Caco-2 (cell line): ENCODE measurements around the gene TTYH1. TPM values are rescaled to one million over a fixed set of nuclear protein-coding genes. Genes with fewer than 3 reads are reported as not detected.

ENCODE experiments used
- BruUV-seq: library from RNA; stranded (reverse); fragments of 400-500 nt; replicated peaks from 2 replicates; lab custom pipeline; 2021; lab: Mats Ljungman, UMichigan
- CTCF ChIA-PET: fragments of 300-600 bp; sonication (Branson Sonifier 250); formaldehyde crosslinking; loops from one replicate; lab custom pipeline; 2022; ENCODE audit warnings: antibody characterized with exemption; lab: Charles Lee
- POLR2A ChIA-PET: fragments of 300-600 bp; sonication (Branson Sonifier 250); formaldehyde crosslinking; loops from one replicate; lab custom pipeline; 2022; ENCODE audit warnings: antibody characterized with exemption; lab: Charles Lee
- DNase-seq, 2 experiments: peaks; one replicate each; pipeline versions ENCODE4 v3.0.0 to v3.0.0-alpha.2; 2020 to 2022
- H3K27me3 ChIP-seq: replicated peaks from 2 replicates; pipeline ENCODE4 v1.6.0; 2011; ENCODE audit warnings: low read length; ENCODE audit not compliant: control insufficient read depth, insufficient read depth
- H3K36me3 ChIP-seq: 2 replicates; pipeline ENCODE4 v1.5.1; 2011; ENCODE audit warnings: low read length; ENCODE audit not compliant: control insufficient read depth, insufficient read depth
- H3K4me1 ChIP-seq: fragments of 250-450 bp; sonication (Bioruptor Pico); 2 replicates; pipeline ENCODE4 v1.5.1; 2020; ENCODE audit warnings: mild to moderate bottlenecking
- H3K4me3 ChIP-seq: 2 replicates; pipeline ENCODE4 v1.5.1; 2011; ENCODE audit warnings: low read depth, mild to moderate bottlenecking, control low read depth, low read length
- H3K9me3 ChIP-seq: fragments of 250-450 bp; sonication (Bioruptor Pico); 2 replicates; pipeline ENCODE4 v1.5.1; 2020; ENCODE audit warnings: mild to moderate bottlenecking, moderate library complexity
- H3K27ac Mint-ChIP-seq: one replicate; pipeline ENCODE4 v1.8.0; 2022; ENCODE audit warnings: mixed read lengths; ENCODE audit not compliant: unreplicated experiment
- H3K27me3 Mint-ChIP-seq: one replicate; pipeline ENCODE4 v1.8.0; 2022; ENCODE audit warnings: mixed read lengths; ENCODE audit not compliant: insufficient read depth, unreplicated experiment
- H3K36me3 Mint-ChIP-seq: one replicate; pipeline ENCODE4 v1.8.0; 2022; ENCODE audit warnings: mild to moderate bottlenecking, mixed read lengths; ENCODE audit not compliant: insufficient read depth, unreplicated experiment
- H3K4me1 Mint-ChIP-seq: one replicate; pipeline ENCODE4 v1.8.0; 2022; ENCODE audit warnings: low read depth, mixed read lengths; ENCODE audit not compliant: unreplicated experiment
- H3K4me3 Mint-ChIP-seq: one replicate; pipeline ENCODE4 v1.8.0; 2022; ENCODE audit warnings: mild to moderate bottlenecking, moderate library complexity, mixed read lengths; ENCODE audit not compliant: unreplicated experiment
- H3K9me3 Mint-ChIP-seq: one replicate; pipeline ENCODE4 v1.8.0; 2022; ENCODE audit warnings: mixed read lengths; ENCODE audit not compliant: unreplicated experiment
- CTCF ChIP-seq, 2 experiments: fragments of 200-600 bp in 1 of 2; IDR thresholded peaks; 1 replicate in 1 of 2; 2 replicates in 1 of 2; pipeline versions ENCODE4 v1.5.1 to v1.8.0; 2011 to 2022; ENCODE audit warnings: antibody characterized with exemption in 1 of 2, control low read depth in 1 of 2, inconsistent platforms in 1 of 2, low read depth in 1 of 2, low read length in 1 of 2, mild to moderate bottlenecking in 1 of 2, moderate library complexity in 1 of 2; ENCODE audit not compliant: insufficient read depth in 1 of 2, severe bottlenecking in 1 of 2, unreplicated experiment in 1 of 2
- intact Hi-C: fragments of 100-400 bp; cut with micrococcal nuclease; formaldehyde crosslinking; loops from one replicate; pipeline ENCODE4 v1.10.0; 2022; ENCODE audit not compliant: unreplicated experiment
- total RNA-seq: library from RNA; stranded (reverse); gene quantifications from 2 replicates; pipeline ENCODE4 v1.2.3, GENCODE V29; 2022

Gene TTYH1
- total RNA-seq, 1 experiment from 2014 or later, result not detected

- H3K36me3 Mint-ChIP-seq, result peaks cover 97% of the 10 kb centered on the region
- BruUV-seq, result no TSS peak
- Histone ChIP-seq H3K4me3 (no peak overlapping the region), H3K4me1 (peaks cover 8% of the 10 kb centered on the region), H3K9me3 (no peaks in the 10 kb centered on the region), H3K36me3 (peaks cover 7% of the 10 kb centered on the region; the same call in 1 of the 2 replicates), H3K27me3 (no peaks in the 10 kb centered on the region)
- no peaks in the 10 kb centered on the region for H3K9me3 Mint-ChIP-seq
- no peak for TF ChIP-seq CTCF (IDR thresholded peaks at IDR 0.05; ENCODE audit: insufficient read depth in 1 of 2, low read depth in 1 of 2, low read length in 1 of 2, severe bottlenecking in 1 of 2, unreplicated experiment in 1 of 2)
- H3K27ac Mint-ChIP-seq, result peak overlapping the region; percentile 30
- no peaks in the 10 kb centered on the region for H3K27me3 Mint-ChIP-seq
- peaks cover 25% of the 10 kb centered on the region for H3K4me1 Mint-ChIP-seq
- CTCF ChIA-PET, result no interaction called here
- intact Hi-C loops, result loop anchor here (5.0 kb wide), 2 partner anchors 267 to 1683 kb away; partner anchors contain the start of genes TSEN34 and ZNF444
- peak overlapping the region; percentile 12 for H3K4me3 Mint-ChIP-seq
- no peak for DNase-seq
- POLR2A ChIA-PET, result interaction anchor here (1.2 kb wide), 1 partner anchor 11 kb away, joined by 3 read pairs; no protein-coding TSS in a partner anchor
These were observed 44.3 kb downstream of the TTYH1 start for GRCh38 chr19:54459282-54460229.

- H3K36me3 ChIP-seq, result peaks cover 7% of the 10 kb centered on the region; the same call in 1 of the 2 replicates
- no TSS peak for BruUV-seq
- no peak overlapping the region for H3K4me3 ChIP-seq
- Mint-ChIP-seq H3K4me3 (peak overlapping the region; percentile 92), H3K9me3 (no peaks in the 10 kb centered on the region), H3K36me3 (peaks cover 96% of the 10 kb centered on the region), H3K27me3 (no peaks in the 10 kb centered on the region), H3K4me1 (peaks cover 25% of the 10 kb centered on the region), H3K27ac (peak overlapping the region; percentile 67)
- H3K27me3 ChIP-seq, result no peaks in the 10 kb centered on the region
- H3K9me3 ChIP-seq, result no peaks in the 10 kb centered on the region
- intact Hi-C loops, result loop anchor here (5.0 kb wide), 2 partner anchors 268 to 1682 kb away; partner anchors contain the start of genes TSEN34 and ZNF444
- POLR2A ChIA-PET, result interaction anchor here (1.2 kb wide), 1 partner anchor 12 kb away, joined by 3 read pairs; no protein-coding TSS in a partner anchor
- no peak for TF ChIP-seq CTCF (IDR thresholded peaks at IDR 0.05; ENCODE audit: insufficient read depth in 1 of 2, low read depth in 1 of 2, low read length in 1 of 2, severe bottlenecking in 1 of 2, unreplicated experiment in 1 of 2)
- CTCF ChIA-PET, result no interaction called here
- peaks cover 8% of the 10 kb centered on the region for H3K4me1 ChIP-seq
- no peak for DNase-seq
These were observed 45.2 kb downstream of the TTYH1 start for GRCh38 chr19:54460230-54461005.

GRCh38 chr19:54461210-54461609 lies 45.9 kb downstream of the TTYH1 start:
- Histone ChIP-seq H3K4me1 (peaks cover 15% of the 10 kb centered on the region), H3K36me3 (peaks cover 7% of the 10 kb centered on the region; the same call in 1 of the 2 replicates), H3K9me3 (no peaks in the 10 kb centered on the region), H3K4me3 (no peak overlapping the region; the same call in 1 of the 2 replicates), H3K27me3 (no peaks in the 10 kb centered on the region)
- Mint-ChIP-seq H3K4me3 (peak overlapping the region; percentile 92), H3K27me3 (no peaks in the 10 kb centered on the region), H3K4me1 (peaks cover 25% of the 10 kb centered on the region), H3K9me3 (no peaks in the 10 kb centered on the region), H3K36me3 (peaks cover 93% of the 10 kb centered on the region), H3K27ac (peak overlapping the region; percentile 67)
- no TSS peak for BruUV-seq
- TF ChIP-seq CTCF (IDR thresholded peaks at IDR 0.05; ENCODE audit: insufficient read depth in 1 of 2, low read depth in 1 of 2, low read length in 1 of 2, severe bottlenecking in 1 of 2, unreplicated experiment in 1 of 2), result no peak
- POLR2A ChIA-PET, result interaction anchor here (3.1 kb wide), 1 partner anchor 12 kb away, joined by 48 read pairs; the partner anchor contains the start of gene LENG8
- intact Hi-C loops, result loop anchor here (5.0 kb wide), 2 partner anchors 269 to 1681 kb away; partner anchors contain the start of genes TSEN34 and ZNF444
- CTCF ChIA-PET, result no interaction called here
- no peak for DNase-seq
